Calu3 (cell line): ENCODE results near the gene PNMA6E. TPM values are rescaled to one million over a fixed set of nuclear protein-coding genes. Genes with fewer than 3 reads are reported as not detected.

Source experiments
- BruUV-seq: library from RNA; stranded (reverse); fragments of 400-500 nt; replicated peaks from 2 replicates; lab custom pipeline; 2021; lab: Mats Ljungman, UMichigan
- CTCF ChIA-PET: fragments of 300-600 bp; sonication (Branson Sonifier 250); formaldehyde crosslinking; loops from one replicate; lab custom pipeline; 2022; ENCODE audit warnings: antibody characterized with exemption; lab: Charles Lee
- DNase-seq: peaks from one replicate; pipeline ENCODE4 v3.0.0; 2022
- H3K27ac Mint-ChIP-seq: one replicate; pipeline ENCODE4 v1.8.0; 2022; ENCODE audit warnings: mixed read lengths; ENCODE audit not compliant: unreplicated experiment
- H3K27me3 Mint-ChIP-seq: one replicate; pipeline ENCODE4 v1.8.0; 2022; ENCODE audit warnings: mixed read lengths; ENCODE audit not compliant: unreplicated experiment
- H3K36me3 Mint-ChIP-seq: one replicate; pipeline ENCODE4 v1.8.0; 2022; ENCODE audit warnings: mild to moderate bottlenecking, moderate library complexity, mixed read lengths; ENCODE audit not compliant: insufficient read depth, unreplicated experiment
- H3K4me1 Mint-ChIP-seq: one replicate; pipeline ENCODE4 v1.8.0; 2022; ENCODE audit warnings: mild to moderate bottlenecking, low read depth, mixed read lengths; ENCODE audit not compliant: unreplicated experiment
- H3K4me3 Mint-ChIP-seq: one replicate; pipeline ENCODE4 v1.8.0; 2022; ENCODE audit warnings: mild to moderate bottlenecking, low read depth, moderate library complexity, mixed read lengths; ENCODE audit not compliant: unreplicated experiment
- H3K9me3 Mint-ChIP-seq: one replicate; pipeline ENCODE4 v1.8.0; 2022; ENCODE audit warnings: low read depth, mixed read lengths; ENCODE audit not compliant: unreplicated experiment
- CTCF ChIP-seq: fragments of 200-600 bp; IDR thresholded peaks from one replicate; pipeline ENCODE4 v1.8.0; 2022; ENCODE audit warnings: antibody characterized with exemption; ENCODE audit not compliant: unreplicated experiment
- intact Hi-C: fragments of 100-400 bp; cut with micrococcal nuclease; formaldehyde crosslinking; loops from one replicate; pipeline ENCODE4 v1.10.0; 2022; ENCODE audit not compliant: unreplicated experiment
- total RNA-seq: library from RNA; stranded (reverse); gene quantifications from 2 replicates; pipeline ENCODE4 v1.2.3, GENCODE V29; 2022

PNMA6E gene
- total RNA-seq, 1 experiment from 2014 or later: not detected

GRCh38 chrX:153379971-153380581 lies 21.1 kb downstream of the PNMA6E start:
- intact Hi-C loops: no loop called here
- Mint-ChIP-seq H3K9me3 (no peaks in the 10 kb centered on the region), H3K27ac (no peak overlapping the region), H3K4me3 (no peak overlapping the region), H3K4me1 (no peaks in the 10 kb centered on the region), H3K27me3 (peaks cover 47% of the 10 kb centered on the region), H3K36me3 (no peaks in the 10 kb centered on the region)
- no peak for TF ChIP-seq CTCF
- CTCF ChIA-PET: no interaction called here
- BruUV-seq: no TSS peak
- no peak for DNase-seq

GRCh38 chrX:153379508-153379907 lies 21.6 kb downstream of the PNMA6E start:
- CTCF ChIA-PET: no interaction called here
- H3K27ac Mint-ChIP-seq: no peak overlapping the region

GRCh38 chrX:153378607-153379006 lies 22.5 kb downstream of the PNMA6E start:
- Mint-ChIP-seq H3K27ac (no peak overlapping the region), H3K27me3 (peaks cover 62% of the 10 kb centered on the region), H3K9me3 (no peaks in the 10 kb centered on the region), H3K4me1 (no peaks in the 10 kb centered on the region), H3K36me3 (no peaks in the 10 kb centered on the region), H3K4me3 (no peak overlapping the region)
- no peak for TF ChIP-seq CTCF
- CTCF ChIA-PET: interaction anchor here (0.6 kb wide), 1 partner anchor 74 kb away, joined by 3 read pairs; no protein-coding TSS in a partner anchor
- no peak for DNase-seq
- no TSS peak for BruUV-seq
- intact Hi-C loops: no loop called here

More at GRCh38 chrX:153379508-153379907, 21.6 kb downstream of the PNMA6E start:
- no peaks in the 10 kb centered on the region for H3K36me3 Mint-ChIP-seq
- H3K9me3 Mint-ChIP-seq: no peaks in the 10 kb centered on the region
- no peak for DNase-seq
- intact Hi-C loops: no loop called here
- BruUV-seq: no TSS peak
- H3K27me3 Mint-ChIP-seq: peaks cover 53% of the 10 kb centered on the region
- no peak for TF ChIP-seq CTCF
- no peak overlapping the region for H3K4me3 Mint-ChIP-seq
- no peaks in the 10 kb centered on the region for H3K4me1 Mint-ChIP-seq

GRCh38 chrX:153377727-153378126 lies 23.4 kb downstream of the PNMA6E start:
- Mint-ChIP-seq H3K36me3 (no peaks in the 10 kb centered on the region), H3K27ac (no peak overlapping the region), H3K4me3 (no peak overlapping the region), H3K9me3 (no peaks in the 10 kb centered on the region), H3K4me1 (no peaks in the 10 kb centered on the region), H3K27me3 (peaks cover 71% of the 10 kb centered on the region)
- DNase-seq: no peak
- CTCF ChIA-PET: no interaction called here
- no peak for TF ChIP-seq CTCF
- intact Hi-C loops: no loop called here
- BruUV-seq: no TSS peak
